HG03139 (cell line): ENCODE data around the gene DBN1.

ENCODE experiments used
- ATAC-seq: cut with Tn5 transposase; IDR thresholded peaks from one replicate; pipeline ENCODE4 v1.9.1; 2021; ENCODE audit not compliant: unreplicated experiment

Gene DBN1

GRCh38 chr5:177457852-177458681, 15.4 kb downstream of the DBN1 start:
- no peak for ATAC-seq

DNA sequence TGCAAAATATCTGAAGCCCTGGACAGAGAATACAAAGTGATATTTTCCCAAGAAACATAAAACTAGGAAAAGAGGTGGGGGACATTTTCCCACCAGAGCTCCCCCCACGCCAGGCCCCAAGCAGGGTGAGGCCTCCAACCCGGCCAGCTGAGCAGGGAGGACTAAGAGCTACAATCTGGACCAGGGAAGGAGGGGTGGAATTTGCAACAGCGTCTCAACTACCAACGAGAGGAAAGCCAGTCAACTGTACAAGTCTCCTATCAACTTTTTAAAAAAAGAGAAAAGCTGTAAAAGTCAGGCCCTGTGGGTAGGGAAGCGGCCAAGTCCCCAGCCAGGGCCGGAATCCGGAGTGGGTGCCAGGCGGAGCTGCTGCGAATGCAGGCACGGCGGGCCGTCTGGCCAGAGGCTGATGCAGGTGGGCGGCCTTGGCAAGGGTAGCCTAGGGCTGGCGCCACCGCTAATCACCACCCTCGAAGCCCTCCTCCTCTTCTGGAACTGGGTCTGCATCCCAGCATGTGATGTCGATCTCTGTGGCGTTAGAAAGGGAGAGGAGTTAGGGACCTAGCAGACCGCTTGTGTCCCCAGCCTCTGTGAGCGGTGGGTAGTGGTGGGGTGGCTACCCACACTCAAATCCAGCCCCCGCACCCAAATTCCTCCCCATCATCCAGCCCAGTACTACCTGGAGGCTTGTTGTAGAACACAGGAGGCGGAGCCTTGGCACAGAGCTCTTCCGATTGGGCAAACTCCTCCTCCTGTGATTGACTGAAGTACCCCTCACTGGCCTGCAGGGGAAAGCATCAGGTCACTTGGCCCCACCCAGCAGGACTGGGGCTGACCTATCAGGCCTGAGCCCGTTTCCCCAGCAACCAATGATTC, 16.2 kb downstream of the DBN1 start:
- peak; percentile 34 for ATAC-seq

- ATAC-seq, result no peak
These were observed 16.9 kb downstream of the DBN1 start for GRCh38 chr5:177456591-177456964.

DNA sequence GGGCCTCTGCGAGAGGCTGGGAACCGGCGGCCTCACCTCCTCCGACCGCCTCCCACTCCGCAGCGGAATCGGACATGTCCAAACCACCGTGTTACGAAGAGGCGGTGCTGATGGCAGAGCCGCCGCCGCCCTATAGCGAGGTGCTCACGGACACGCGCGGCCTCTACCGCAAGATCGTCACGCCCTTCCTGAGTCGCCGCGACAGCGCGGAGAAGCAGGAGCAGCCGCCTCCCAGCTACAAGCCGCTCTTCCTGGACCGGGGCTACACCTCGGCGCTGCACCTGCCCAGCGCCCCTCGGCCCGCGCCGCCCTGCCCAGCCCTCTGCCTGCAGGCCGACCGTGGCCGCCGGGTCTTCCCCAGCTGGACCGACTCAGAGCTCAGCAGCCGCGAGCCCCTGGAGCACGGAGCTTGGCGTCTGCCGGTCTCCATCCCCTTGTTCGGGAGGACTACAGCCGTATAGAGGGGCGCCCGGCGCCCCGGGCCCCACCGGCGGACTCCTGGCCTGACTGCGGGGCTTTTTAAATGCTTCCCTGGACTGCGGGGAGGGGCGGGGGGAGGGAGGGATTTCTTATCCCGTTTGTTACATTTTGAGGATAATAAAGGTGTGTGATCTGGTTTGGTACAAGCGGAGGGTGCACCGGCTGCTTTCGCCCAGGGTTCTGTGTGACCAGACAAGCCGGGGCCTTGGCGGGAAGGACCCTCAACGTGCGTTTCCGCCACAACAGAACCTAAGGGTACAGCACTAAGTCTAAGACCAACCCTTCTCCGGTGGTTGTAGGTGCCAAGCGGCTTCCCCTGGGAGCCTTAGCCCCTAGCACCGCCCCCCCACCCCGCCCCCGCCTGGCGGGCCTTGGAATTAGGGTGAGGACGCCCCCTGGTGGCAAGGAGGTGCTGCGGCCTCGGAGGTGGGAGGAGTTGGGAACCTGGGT, 17.5 kb downstream of the DBN1 start:
- peak; percentile 10 for ATAC-seq

DNA sequence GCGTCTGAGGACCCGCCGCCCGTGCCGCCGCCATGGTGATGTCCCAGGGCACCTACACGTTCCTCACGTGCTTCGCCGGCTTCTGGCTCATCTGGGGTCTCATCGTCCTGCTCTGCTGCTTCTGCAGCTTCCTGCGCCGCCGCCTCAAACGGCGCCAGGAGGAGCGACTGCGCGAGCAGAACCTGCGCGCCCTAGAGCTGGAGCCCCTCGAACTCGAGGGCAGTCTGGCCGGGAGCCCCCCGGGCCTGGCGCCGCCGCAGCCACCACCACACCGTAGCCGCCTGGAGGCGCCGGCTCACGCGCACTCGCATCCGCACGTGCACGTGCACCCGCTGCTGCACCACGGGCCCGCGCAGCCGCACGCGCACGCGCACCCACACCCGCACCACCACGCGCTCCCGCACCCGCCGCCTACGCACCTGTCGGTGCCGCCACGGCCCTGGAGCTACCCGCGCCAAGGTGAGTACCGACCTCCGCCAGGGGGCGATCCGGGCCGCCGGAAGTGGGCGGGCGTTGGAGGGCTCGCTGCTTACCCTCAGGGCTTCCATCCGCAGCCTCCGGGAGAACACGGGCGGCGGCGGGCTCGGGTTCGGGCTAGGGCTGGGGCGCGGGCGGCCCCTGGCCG, 18.3 kb downstream of the DBN1 start:
- ATAC-seq, result peak; percentile 39

DNA sequence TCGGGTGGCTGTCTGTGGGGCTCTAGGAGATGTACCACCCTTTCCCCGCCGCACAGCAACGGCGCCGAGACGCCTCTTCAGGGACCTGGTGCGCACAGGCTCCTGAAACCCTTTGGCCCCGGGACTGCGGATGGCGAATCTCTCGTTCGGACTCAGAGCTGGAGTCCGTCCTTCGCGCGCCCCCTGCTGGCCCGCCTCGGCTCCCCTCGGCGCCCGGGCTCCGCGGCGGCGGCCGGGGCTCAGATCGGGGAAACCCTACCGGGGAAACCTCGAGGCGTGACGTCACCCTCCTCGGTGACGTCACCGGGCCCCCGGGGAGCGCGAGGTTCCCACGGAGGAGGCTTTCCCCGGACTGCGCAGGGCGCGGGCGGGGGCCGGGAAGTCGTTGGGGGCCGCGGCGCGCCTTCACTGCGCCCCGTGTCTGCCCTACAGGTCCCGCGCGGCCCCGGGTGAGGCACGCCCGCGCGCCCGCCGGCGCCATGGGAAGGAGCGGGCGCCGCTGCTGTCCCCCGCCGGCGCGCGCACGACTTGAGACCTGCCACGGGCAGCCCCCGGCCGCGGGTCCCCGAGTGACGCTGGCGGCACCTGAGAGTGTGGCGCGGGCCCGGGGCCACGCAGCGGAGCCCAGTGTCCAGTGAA, 18.9 kb downstream of the DBN1 start:
- peak; percentile 47 for ATAC-seq

GRCh38 chr5:177453852-177454396, 19.5 kb downstream of the DBN1 start:
- ATAC-seq, result peak; percentile 3

DNA sequence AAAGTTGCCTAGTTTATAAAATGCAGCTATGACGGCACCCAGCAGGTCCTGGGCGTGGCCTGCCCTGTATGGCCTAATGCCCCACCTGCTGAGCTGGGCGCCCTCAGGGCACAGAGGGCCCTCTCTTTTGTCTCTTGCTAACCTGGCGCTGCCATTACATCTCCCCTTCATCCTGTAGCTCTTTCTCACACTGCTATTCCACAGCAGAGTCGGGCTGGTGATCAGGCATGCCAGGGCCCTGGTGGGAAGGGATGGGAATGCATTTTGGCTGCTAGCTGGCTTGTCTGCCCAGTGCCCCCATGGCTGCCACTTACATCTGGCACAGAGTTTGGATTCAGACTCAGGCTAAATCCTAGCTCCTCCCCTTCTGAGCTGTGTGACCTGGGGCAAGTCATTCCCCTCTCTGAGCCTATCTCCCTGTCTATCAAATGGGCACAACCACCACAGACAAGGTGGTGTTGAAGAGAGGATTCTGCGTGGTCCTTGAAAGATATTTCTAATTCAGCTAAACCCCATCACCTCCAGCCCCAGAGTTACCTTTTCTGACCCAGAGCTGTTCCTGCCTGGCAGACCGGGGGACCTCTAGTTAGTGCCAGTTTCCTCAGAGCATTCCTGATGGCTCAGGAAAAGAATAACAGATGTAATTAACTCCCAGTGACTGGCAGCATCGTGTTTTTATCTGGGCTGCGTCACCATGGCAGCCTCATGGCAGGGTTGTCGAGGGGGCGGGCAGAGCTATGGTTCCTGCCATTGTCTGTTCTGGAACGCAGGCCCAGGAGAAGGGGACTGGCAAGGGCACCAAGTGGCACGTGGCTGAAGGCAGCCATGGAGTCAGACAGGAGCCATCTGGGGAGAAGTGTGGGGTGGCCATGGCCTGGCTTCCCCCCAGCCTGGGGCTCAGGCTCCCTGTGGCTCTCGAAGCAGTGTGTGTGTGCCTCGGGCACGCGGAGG, 20.5 kb downstream of the DBN1 start:
- no peak for ATAC-seq

- ATAC-seq, result no peak
These were observed 22.6 kb downstream of the DBN1 start for GRCh38 chr5:177450667-177451424.

DNA sequence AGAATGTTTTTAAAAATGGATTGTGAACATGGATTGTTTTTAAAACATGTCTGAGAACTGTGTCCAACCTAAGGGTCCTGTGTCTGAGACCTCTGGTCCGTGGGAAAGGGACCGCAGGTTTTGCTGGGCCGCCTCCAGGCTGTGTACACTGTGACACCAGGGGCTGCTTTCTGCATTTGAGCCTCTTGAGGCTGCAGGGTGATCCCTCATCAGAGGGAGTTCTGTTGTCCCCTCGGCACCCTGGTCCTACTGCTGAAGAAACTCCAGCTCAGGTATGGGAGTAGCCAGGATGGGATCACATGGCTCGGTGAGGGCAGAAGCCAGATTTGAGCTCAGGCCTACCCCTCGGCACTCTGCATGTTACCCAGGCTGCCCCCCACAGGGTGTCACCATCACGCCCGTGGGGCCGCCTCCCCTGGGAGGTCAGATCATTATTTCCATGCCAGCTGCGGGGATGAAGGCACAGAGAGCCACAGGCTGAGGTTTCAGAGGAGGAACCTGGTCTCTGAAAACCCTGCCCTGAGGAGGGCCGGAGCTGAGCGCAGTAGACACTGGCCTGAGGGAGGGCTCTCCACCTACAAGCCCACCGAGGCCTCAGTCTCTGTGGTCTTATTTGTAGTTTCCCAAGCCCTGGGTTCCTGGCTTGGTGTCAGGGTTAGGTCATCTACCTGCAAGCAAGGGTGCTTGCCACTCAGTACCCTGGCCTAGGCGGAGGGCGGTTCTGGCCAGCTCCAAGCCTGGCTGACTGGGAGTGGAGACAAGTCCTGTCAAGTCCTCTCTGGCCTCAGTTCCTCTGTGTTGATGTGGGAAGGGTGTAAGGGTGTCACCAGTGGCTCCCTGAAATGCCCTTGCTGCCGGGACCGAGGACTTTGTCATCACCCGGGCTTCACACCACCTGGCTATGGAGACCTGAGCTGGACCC, 24.0 kb downstream of the DBN1 start:
- no peak for ATAC-seq

DNA sequence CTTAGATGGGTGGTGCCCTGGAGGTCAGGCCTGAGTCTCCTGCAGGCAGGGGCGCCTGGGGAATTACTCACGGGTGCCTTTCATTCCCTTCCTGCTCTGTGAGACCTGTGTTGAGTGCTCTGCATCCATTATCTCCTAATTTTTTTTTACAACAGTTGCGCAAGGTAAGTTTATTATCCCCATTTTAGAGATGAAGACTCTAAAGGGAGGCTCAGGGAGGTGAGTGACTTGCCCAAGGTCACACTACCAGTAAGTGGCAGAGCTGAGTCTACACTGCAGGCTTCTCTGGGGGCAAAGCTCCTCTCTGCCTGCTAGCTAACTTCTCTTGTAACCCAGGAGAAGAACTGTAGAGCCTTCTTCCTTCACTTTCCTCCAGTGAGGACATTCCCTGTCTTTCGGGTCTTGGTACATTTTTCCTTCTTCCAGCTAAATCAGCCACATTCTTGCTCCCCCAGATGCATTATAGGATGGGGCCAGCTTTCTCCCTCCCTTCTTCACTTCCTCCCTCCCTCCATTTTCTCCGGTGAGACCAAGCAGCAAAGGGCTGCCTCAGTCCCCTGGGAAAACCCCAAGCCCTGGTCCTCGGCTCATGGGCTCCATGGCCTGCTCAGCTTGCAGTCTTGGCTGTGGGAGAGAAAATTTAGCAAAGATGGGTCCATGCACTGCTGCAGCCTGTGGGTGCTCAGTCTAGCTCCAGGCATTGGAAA, 25.0 kb downstream of the DBN1 start:
- ATAC-seq, result no peak

- ATAC-seq, result no peak
These were observed 25.7 kb downstream of the DBN1 start for GRCh38 chr5:177447611-177448243.

DNA sequence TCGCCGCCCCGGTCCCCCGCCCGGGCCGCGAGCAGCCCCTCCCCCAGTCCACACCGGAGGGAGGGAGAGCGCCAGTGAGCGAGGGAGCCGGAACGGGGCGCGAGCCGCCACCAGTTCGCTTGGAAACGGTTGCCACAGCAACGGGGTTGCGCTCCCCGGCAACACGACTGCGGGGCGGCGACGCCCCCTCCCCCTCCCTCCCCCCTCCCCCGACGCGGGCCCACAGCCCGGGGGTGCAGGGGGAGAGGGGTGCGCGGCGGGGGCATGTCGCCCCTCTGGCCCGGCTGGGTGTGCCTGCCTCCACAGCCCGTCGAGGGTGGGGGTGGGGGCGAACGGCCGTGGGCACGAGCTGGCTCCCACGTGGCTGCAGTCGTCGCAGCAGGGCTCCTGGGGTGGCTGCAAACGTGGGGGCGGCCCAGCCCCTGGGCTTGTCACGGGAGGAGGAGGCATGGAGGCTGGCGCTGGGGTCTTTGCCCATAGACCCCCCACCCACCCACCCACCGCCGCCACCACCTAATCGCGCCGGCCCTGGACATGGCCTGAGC, 26.3 kb downstream of the DBN1 start:
- ATAC-seq, result peak; percentile 38

DNA sequence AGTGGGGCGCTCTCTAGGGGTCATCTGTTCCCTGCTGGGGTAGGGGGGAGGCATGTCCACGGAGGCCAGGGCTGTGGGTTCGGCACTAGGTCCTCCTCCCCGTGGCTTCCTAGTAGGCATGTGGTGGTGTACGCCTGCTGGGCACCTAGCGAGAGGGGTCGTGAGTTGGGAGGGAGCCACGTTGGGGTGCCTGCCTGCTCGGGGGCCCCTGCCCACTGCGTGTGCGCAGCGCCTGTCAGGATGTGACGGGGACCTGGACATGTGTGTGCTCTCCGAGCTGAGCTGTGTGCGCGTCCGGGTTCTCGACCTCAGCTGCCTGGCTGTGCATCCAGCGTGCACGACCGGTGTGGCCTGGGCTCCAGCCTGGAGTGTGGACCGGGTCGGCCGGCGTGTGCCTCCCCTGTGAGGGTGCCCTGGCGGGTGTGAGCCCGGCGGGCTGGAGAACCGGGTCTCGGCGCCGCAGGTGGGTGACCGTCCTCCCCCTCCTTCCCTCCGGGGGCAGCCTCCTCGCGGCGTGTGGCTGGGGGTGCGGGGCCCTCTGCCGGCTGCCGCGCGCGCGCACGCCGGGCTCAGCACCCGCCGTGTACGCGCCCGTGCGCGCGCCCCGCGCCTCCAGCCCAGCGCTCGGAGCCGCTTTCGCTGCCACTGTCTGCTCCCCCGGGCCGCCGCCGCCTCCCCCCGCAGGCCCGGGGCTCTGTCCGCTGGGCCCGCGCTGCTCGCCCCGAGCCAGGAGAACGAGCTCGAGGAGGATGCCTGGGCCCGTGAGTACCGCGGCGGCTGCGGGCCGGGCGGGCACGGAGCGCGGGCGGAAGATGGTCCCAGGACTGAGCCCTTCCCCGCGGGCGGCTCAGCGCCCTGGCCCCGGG, 27.0 kb downstream of the DBN1 start, which contains the start of gene PRR7:
Gene PRR7, plus strand, starts transcription at position 615 of the 866 bp plus-strand sequence. CDS start 8,254 bp downstream, outside the sequence.
- ATAC-seq, result peak; percentile 44

DNA sequence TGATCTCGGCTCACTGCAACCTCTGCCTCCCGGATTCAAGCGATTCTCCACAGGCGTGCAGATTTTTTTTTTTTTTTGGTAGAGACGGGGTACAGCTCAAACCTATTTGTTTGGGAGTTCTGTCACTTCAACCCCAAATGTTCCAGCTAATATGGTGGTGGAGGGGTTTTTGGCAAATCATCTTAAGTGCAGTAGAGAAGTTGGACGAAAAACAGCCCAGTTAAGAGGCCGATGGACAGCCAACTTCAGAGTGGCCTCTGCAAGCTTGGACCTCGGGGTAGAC, 27.6 kb downstream of the DBN1 start:
- no peak for ATAC-seq
